ENCODE data around the gene GPR171. TPM values are rescaled to one million over a fixed set of nuclear protein-coding genes. Genes with fewer than 3 reads are reported as not detected.

Gene GPR171
- total and polyA plus RNA-seq, 2 donors (not counting 3 experiments of a cell fraction or from before 2014, with no cell fraction given) = not detected

GRCh38 chr3:151209654-151210053 is 6.6 kb upstream of the GPR171 start:
- Histone ChIP-seq H4K20me1 (replicated peaks; ENCODE audit: control insufficient read depth, extremely low read depth, insufficient read depth, low read length) (no peaks in the 10 kb centered on the region), H3K27me3 (ENCODE audit: control insufficient read depth in 2 of 2, insufficient read depth in 2 of 2, low read length in 2 of 2) (peaks cover 0 to 2% of the 10 kb centered on the region in 2 experiments), H2AFZ (ENCODE audit: low read depth, low read length) (no peak overlapping the region), H3K9me1 (replicated peaks; ENCODE audit: control insufficient read depth, extremely low read depth, insufficient read depth, low read length) (no peaks in the 10 kb centered on the region), H3K9me3 (replicated peaks; ENCODE audit: control insufficient read depth, insufficient read depth, low read length) (no peaks in the 10 kb centered on the region), H3K4me3 (replicated peaks in 1 of 3; ENCODE audit: insufficient read depth in 1 of 3, low read depth in 1 of 3, low read length in 3 of 3) (no peak overlapping the region), H3K4me2 (ENCODE audit: insufficient read depth, low read length) (no peak overlapping the region), H3K27ac (ENCODE audit: insufficient read depth, low read depth, low read length) (no peak overlapping the region), H3K36me3 (ENCODE audit: control insufficient read depth in 2 of 2, extremely low read depth in 1 of 2, insufficient read depth in 2 of 2, low read length in 2 of 2) (no peaks in the 10 kb centered on the region), H3K9ac (replicated peaks; ENCODE audit: extremely low read depth, insufficient read depth, low read length) (no peak overlapping the region), H3K4me1 (ENCODE audit: control insufficient read depth, extremely low read depth, insufficient read depth, low read length) (no peaks in the 10 kb centered on the region), H3K79me2 (ENCODE audit: control insufficient read depth, insufficient read depth, low read length) (no peaks in the 10 kb centered on the region)
- POLR2A ChIA-PET = no interaction called here
- FAIRE-seq (no peak), DNase-seq (ENCODE audit: low read depth, low spot score) (no peak)
- BruUV-seq (replicated peaks) = no TSS peak
- CTCF ChIA-PET = interaction anchor here (1.6 kb wide), 1 partner anchor 9 kb away, joined by 3 read pairs; no protein-coding TSS in a partner anchor
- intact Hi-C loops (cut with micrococcal nuclease) (no loop called here), dilution Hi-C loops (cut with MboI; ENCODE audit: extremely low pct_ligation_motif_present, low sequenced_read_pairs) (no loop called here)
- TF ChIP-seq POLR2A (IDR thresholded peaks at IDR 0.05; ENCODE audit: low read depth, low read length) = no peak
- no peak for TF ChIP-seq GATA2 (IDR thresholded peaks at IDR 0.05; ENCODE audit: insufficient read depth, insufficient read length, low read depth, low read length)

GRCh38 chr3:151206201-151206600 is 3.2 kb upstream of the GPR171 start:
- dilution Hi-C loops (cut with MboI; ENCODE audit: extremely low pct_ligation_motif_present, low sequenced_read_pairs) = no loop called here
- FAIRE-seq (no peak), DNase-seq (ENCODE audit: low read depth, low spot score) (no peak)
- no peaks in the 10 kb centered on the region for H4K20me1 ChIP-seq (replicated peaks; ENCODE audit: control insufficient read depth, extremely low read depth, insufficient read depth, low read length)
- no peaks in the 10 kb centered on the region for H3K27me3 ChIP-seq (ENCODE audit: control insufficient read depth in 2 of 2, insufficient read depth in 2 of 2, low read length in 2 of 2)
- H3K9ac ChIP-seq (replicated peaks; ENCODE audit: extremely low read depth, insufficient read depth, low read length) = no peak overlapping the region
- TF ChIP-seq CTCF (IDR thresholded peaks at IDR 0.05; ENCODE audit: extremely low read depth in 1 of 2, insufficient read depth in 1 of 2, low read depth in 1 of 2, low read length in 2 of 2) (no peak), EZH2 (IDR thresholded peaks at IDR 0.05; ENCODE audit: borderline replicate concordance, low read depth, low read length, severe bottlenecking) (no peak), POLR2A (IDR thresholded peaks at IDR 0.05; ENCODE audit: low read depth, low read length) (no peak), FOS (IDR thresholded peaks at IDR 0.05; ENCODE audit: borderline replicate concordance, insufficient read depth, low read length) (no peak), GATA2 (IDR thresholded peaks at IDR 0.05; ENCODE audit: insufficient read depth, insufficient read length, low read depth, low read length) (no peak), POLR2AphosphoS5 (IDR thresholded peaks at IDR 0.05; ENCODE audit: insufficient read depth, low read depth, low read length) (no peak), MYC (IDR thresholded peaks at IDR 0.05; ENCODE audit: low read depth, low read length) (no peak), MAX (IDR thresholded peaks at IDR 0.05; ENCODE audit: insufficient read depth, insufficient read length) (no peak), JUN (IDR thresholded peaks at IDR 0.05; ENCODE audit: borderline replicate concordance, insufficient read depth, insufficient read length, low read depth) (no peak)
- no peaks in the 10 kb centered on the region for H3K9me1 ChIP-seq (replicated peaks; ENCODE audit: control insufficient read depth, extremely low read depth, insufficient read depth, low read length)
- no peaks in the 10 kb centered on the region for H3K36me3 ChIP-seq (ENCODE audit: control insufficient read depth in 2 of 2, extremely low read depth in 1 of 2, insufficient read depth in 2 of 2, low read length in 2 of 2)
- H3K27ac ChIP-seq (ENCODE audit: insufficient read depth, low read depth, low read length) = no peak overlapping the region
- ChIA-PET POLR2A (no interaction called here), CTCF (interaction anchor here (1.0 kb wide), 1 partner anchor 9 kb away, joined by 3 read pairs; no protein-coding TSS in a partner anchor)
- no peak overlapping the region for H2AFZ ChIP-seq (ENCODE audit: low read depth, low read length)
- H3K4me3 ChIP-seq (replicated peaks in 1 of 3; ENCODE audit: insufficient read depth in 1 of 3, low read depth in 1 of 3, low read length in 3 of 3) = no peak overlapping the region
- no peaks in the 10 kb centered on the region for H3K9me3 ChIP-seq (replicated peaks; ENCODE audit: control insufficient read depth, insufficient read depth, low read length)
- H3K4me1 ChIP-seq (ENCODE audit: control insufficient read depth, extremely low read depth, insufficient read depth, low read length) = no peaks in the 10 kb centered on the region
- BruUV-seq (replicated peaks) = no TSS peak
- intact Hi-C loops (cut with micrococcal nuclease) = no loop called here
- no peaks in the 10 kb centered on the region for H3K79me2 ChIP-seq (ENCODE audit: control insufficient read depth, insufficient read depth, low read length)
- no peak overlapping the region for H3K4me2 ChIP-seq (ENCODE audit: insufficient read depth, low read length)
